ENCODE results near the gene PRMT3. TPM values are rescaled to one million over a fixed set of nuclear protein-coding genes. Genes with fewer than 3 reads are reported as not detected.

PRMT3 gene
- total RNA-seq, 2 donors from 2014 or later, result 26.2 to 27.1 TPM

DNA sequence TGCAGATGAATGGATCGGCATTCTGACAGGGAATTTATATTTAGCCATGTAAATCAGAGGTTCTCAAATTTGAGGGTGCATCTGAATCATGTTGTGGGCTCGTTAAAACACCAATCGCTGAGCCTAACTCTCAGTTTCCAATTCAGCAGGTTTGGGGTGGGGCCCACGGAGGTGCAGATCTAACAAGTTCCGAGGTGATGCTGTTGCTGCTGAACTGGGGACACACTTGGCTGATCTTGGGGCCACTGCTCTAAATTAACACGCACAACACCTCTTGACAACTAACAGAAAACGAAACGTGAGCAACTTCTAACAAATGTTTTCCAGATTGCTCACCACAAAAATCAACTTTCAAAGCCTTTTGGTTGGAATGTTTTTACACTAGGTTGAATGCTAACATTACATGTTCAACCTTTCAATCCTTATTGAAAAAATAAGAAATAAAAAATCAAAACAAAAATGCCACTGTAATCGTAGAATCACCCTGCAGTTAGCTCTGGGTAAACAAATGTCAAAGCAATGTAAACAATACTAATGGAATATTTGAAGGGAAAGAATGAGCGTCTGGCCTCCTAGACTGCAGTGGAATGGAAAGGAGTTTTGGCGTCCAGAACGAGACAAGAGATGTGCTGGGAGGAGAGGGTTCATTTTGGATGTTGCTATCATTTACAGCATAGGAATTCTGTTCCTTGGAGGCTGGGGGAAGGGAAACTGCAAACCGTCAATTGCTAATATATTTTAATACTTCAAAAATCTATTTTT lies 143.6 kb downstream of the PRMT3 start:
- H3K27me3 Mint-ChIP-seq (ENCODE audit: insufficient read depth), result no peaks in the 10 kb centered on the region
- H3K9me3 Mint-ChIP-seq, result peaks cover 4% of the 10 kb centered on the region
- H3K4me3 ChIP-seq (ENCODE audit: low read length), result no peak overlapping the region
- H3K4me1 Mint-ChIP-seq, result no peaks in the 10 kb centered on the region
- no peak overlapping the region for H3K27ac ChIP-seq (ENCODE audit: low read depth, low read length)
- H3K27me3 ChIP-seq (ENCODE audit: control insufficient read depth, insufficient read depth, low read length, poor library complexity, severe bottlenecking), result no peaks in the 10 kb centered on the region
- no peak for DNase-seq
- peaks cover 12% of the 10 kb centered on the region for H3K9me3 ChIP-seq (ENCODE audit: control insufficient read depth, low read length)
- no peaks in the 10 kb centered on the region for H3K4me1 ChIP-seq (ENCODE audit: control insufficient read depth, insufficient read depth, low read length)
- H3K9ac ChIP-seq (ENCODE audit: extremely low read depth, low read length, poor library complexity, severe bottlenecking), result no peak overlapping the region
- H3K27ac Mint-ChIP-seq, result no peak overlapping the region
- no peaks in the 10 kb centered on the region for H3K36me3 ChIP-seq (ENCODE audit: control insufficient read depth, insufficient read depth, low read length)
- TF ChIP-seq, protein P1, sequence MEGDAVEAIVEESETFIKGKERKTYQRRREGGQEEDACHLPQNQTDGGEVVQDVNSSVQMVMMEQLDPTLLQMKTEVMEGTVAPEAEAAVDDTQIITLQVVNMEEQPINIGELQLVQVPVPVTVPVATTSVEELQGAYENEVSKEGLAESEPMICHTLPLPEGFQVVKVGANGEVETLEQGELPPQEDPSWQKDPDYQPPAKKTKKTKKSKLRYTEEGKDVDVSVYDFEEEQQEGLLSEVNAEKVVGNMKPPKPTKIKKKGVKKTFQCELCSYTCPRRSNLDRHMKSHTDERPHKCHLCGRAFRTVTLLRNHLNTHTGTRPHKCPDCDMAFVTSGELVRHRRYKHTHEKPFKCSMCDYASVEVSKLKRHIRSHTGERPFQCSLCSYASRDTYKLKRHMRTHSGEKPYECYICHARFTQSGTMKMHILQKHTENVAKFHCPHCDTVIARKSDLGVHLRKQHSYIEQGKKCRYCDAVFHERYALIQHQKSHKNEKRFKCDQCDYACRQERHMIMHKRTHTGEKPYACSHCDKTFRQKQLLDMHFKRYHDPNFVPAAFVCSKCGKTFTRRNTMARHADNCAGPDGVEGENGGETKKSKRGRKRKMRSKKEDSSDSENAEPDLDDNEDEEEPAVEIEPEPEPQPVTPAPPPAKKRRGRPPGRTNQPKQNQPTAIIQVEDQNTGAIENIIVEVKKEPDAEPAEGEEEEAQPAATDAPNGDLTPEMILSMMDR (conservative IDR thresholded peaks at IDR 0.05), result no peak
- no peak overlapping the region for H3K4me3 Mint-ChIP-seq
- no peaks in the 10 kb centered on the region for H3K36me3 Mint-ChIP-seq (ENCODE audit: low read depth)
- 81 to 82% methylated on average over 10 to 12 of the region's 13 CpGs for WGBS, 2 experiments (ENCODE audit: insufficient coverage in 1 of 2, insufficient read length in 1 of 2)

DNA sequence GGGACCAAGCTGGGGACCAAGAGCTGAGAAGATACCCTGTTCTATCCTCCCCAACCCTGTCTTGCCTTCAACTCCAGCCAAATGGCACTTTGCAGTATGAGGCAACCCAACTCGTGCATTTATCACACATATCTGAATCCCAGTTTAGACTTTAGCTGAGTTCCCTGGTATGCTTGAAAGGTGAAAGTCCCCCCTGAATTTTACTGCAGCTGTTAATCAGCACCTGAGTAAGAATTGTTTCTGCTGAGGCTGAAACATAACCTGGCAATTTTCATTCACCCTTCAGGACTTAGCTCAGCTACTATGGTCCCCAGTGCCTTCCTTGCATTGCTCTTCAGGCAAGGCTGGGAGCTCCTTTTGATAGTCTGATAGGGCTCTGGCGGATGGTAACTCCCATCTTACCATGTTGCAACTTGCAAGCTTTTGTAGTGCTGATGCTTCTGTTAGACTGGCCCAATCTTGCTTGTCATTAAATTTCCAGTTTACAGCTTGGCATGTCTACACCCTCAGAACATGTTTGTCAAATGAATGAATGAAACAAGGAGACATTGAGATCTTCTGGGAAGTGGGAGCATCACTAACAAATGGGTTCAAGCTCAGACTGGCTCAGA lies 147.9 kb downstream of the PRMT3 start:
- Histone ChIP-seq H3K36me3 (ENCODE audit: control insufficient read depth, insufficient read depth, low read length) (no peaks in the 10 kb centered on the region), H3K9ac (ENCODE audit: extremely low read depth, low read length, poor library complexity, severe bottlenecking) (no peak overlapping the region), H3K4me3 (ENCODE audit: low read length) (no peak overlapping the region), H3K27ac (ENCODE audit: low read depth, low read length) (no peak overlapping the region), H3K27me3 (ENCODE audit: control insufficient read depth, insufficient read depth, low read length, poor library complexity, severe bottlenecking) (no peaks in the 10 kb centered on the region), H3K4me1 (ENCODE audit: control insufficient read depth, insufficient read depth, low read length) (no peaks in the 10 kb centered on the region), H3K9me3 (ENCODE audit: control insufficient read depth, low read length) (peaks cover 54% of the 10 kb centered on the region)
- Mint-ChIP-seq H3K9me3 (peaks cover 36% of the 10 kb centered on the region), H3K4me3 (no peak overlapping the region), H3K27me3 (ENCODE audit: insufficient read depth) (no peaks in the 10 kb centered on the region), H3K27ac (no peak overlapping the region), H3K36me3 (ENCODE audit: low read depth) (peaks cover 7% of the 10 kb centered on the region), H3K4me1 (no peaks in the 10 kb centered on the region)
- DNase-seq, result no peak
- 62 to 69% methylated on average over 2 of the region's 2 CpGs for WGBS, 2 experiments (ENCODE audit: insufficient coverage in 1 of 2, insufficient read length in 1 of 2)
- TF ChIP-seq, protein P1 (conservative IDR thresholded peaks at IDR 0.05), result no peak

GRCh38 chr11:20536365-20536764 lies 148.8 kb downstream of the PRMT3 start:
- H3K9me3 Mint-ChIP-seq, result peaks cover 41% of the 10 kb centered on the region
- H3K36me3 Mint-ChIP-seq (ENCODE audit: low read depth), result peaks cover 7% of the 10 kb centered on the region
- Histone ChIP-seq H3K4me1 (ENCODE audit: control insufficient read depth, insufficient read depth, low read length) (no peaks in the 10 kb centered on the region), H3K27me3 (ENCODE audit: control insufficient read depth, insufficient read depth, low read length, poor library complexity, severe bottlenecking) (no peaks in the 10 kb centered on the region), H3K4me3 (ENCODE audit: low read length) (peak overlapping the region; percentile 34), H3K36me3 (ENCODE audit: control insufficient read depth, insufficient read depth, low read length) (no peaks in the 10 kb centered on the region), H3K9ac (ENCODE audit: extremely low read depth, low read length, poor library complexity, severe bottlenecking) (no peak overlapping the region), H3K9me3 (ENCODE audit: control insufficient read depth, low read length) (peaks cover 59% of the 10 kb centered on the region), H3K27ac (ENCODE audit: low read depth, low read length) (no peak overlapping the region)
- WGBS, 2 experiments (ENCODE audit: insufficient coverage in 1 of 2, insufficient read length in 1 of 2), result 96% methylated on average over 3 of the region's 3 CpGs; no CpG with 5 or more reads in 1 of the 2 experiments
- H3K27me3 Mint-ChIP-seq (ENCODE audit: insufficient read depth), result no peaks in the 10 kb centered on the region
- DNase-seq, result no peak
- H3K27ac Mint-ChIP-seq, result no peak overlapping the region
- TF ChIP-seq, protein P1 (conservative IDR thresholded peaks at IDR 0.05), result no peak
- no peaks in the 10 kb centered on the region for H3K4me1 Mint-ChIP-seq
- no peak overlapping the region for H3K4me3 Mint-ChIP-seq
